ENCODE data around the gene MS4A5.

GRCh38 chr11:60428517-60428916 is 855 bp upstream of the MS4A5 start:
- TF ChIP-seq CTCF (conservative IDR thresholded peaks at IDR 0.05; ENCODE audit: low read depth, low read length) (no peak), EZH2 (IDR thresholded peaks at IDR 0.05; ENCODE audit: borderline replicate concordance, low read depth, low read length, poor library complexity, severe bottlenecking) (no peak)
